ENCODE measurements around the gene ZNRD2. TPM values are rescaled to one million over a fixed set of nuclear protein-coding genes. Genes with fewer than 3 reads are reported as not detected.
A peak's percentile ranks its signal among the peaks of the same experiment; 100 is the strongest.

The ZNRD2 gene
- total RNA-seq, 2 donors from 2014 or later = 39.2 to 66.9 TPM

GRCh38 chr11:65589444-65590239 lies 19.4 kb downstream of the ZNRD2 start:
- no peak overlapping the region for H3K27ac ChIP-seq
- H3K9me3 ChIP-seq = no peaks in the 10 kb centered on the region
- peaks cover 17% of the 10 kb centered on the region for H3K4me1 ChIP-seq
- H3K27me3 ChIP-seq = no peaks in the 10 kb centered on the region
- H3K4me3 ChIP-seq = no peak overlapping the region
- no peak for TF ChIP-seq CTCF (IDR thresholded peaks at IDR 0.05)
- TF ChIP-seq POLR2A (IDR thresholded peaks at IDR 0.05) = no peak
- intact Hi-C loops (cut with DNase I) = no loop called here
- 75 to 78% methylated on average over 8 to 9 of the region's 9 CpGs for WGBS, 2 donors
- no peaks in the 10 kb centered on the region for H3K36me3 ChIP-seq (replicated peaks in 1 of 2; ENCODE audit: insufficient read depth in 1 of 2, low read depth in 2 of 2)
- ATAC-seq (no peak), DNase-seq (peak in 1 of 4 donors; percentile 9)

- Histone ChIP-seq H3K36me3 (replicated peaks in 1 of 2; ENCODE audit: insufficient read depth in 1 of 2, low read depth in 2 of 2) (no peaks in the 10 kb centered on the region), H3K27ac (no peak overlapping the region), H3K4me1 (peaks cover 17% of the 10 kb centered on the region), H3K9me3 (no peaks in the 10 kb centered on the region), H3K27me3 (no peaks in the 10 kb centered on the region), H3K4me3 (no peak overlapping the region)
- ATAC-seq = no peak
- WGBS, 2 donors = 53% methylated on average over 6 to 8 of the region's 8 CpGs
- peak in 2 of 4 donors; percentile 40 to 49 for DNase-seq
- intact Hi-C loops (cut with DNase I) = no loop called here
- TF ChIP-seq CTCF (IDR thresholded peaks at IDR 0.05) = no peak
- TF ChIP-seq POLR2A (IDR thresholded peaks at IDR 0.05) = no peak
Observed at GRCh38 chr11:65590240-65590738, 20.0 kb downstream of the ZNRD2 start.

- H3K9me3 ChIP-seq = no peaks in the 10 kb centered on the region
Observed at GRCh38 chr11:65591939-65592857, 21.9 kb downstream of the ZNRD2 start.

More at GRCh38 chr11:65591939-65592857, 21.9 kb downstream of the ZNRD2 start:
- DNase-seq (peak; percentile 41 to 71 (median 48)), ATAC-seq (peak; percentile 71)
- WGBS, 2 donors = 27 to 40% methylated on average over 22 to 102 of the region's 106 CpGs
- Histone ChIP-seq H3K4me3 (no peak overlapping the region), H3K36me3 (replicated peaks in 1 of 2; ENCODE audit: insufficient read depth in 1 of 2, low read depth in 2 of 2) (no peaks in the 10 kb centered on the region), H3K4me1 (peaks cover 17% of the 10 kb centered on the region), H3K27me3 (no peaks in the 10 kb centered on the region), H3K27ac (peak overlapping the region in 3 of 4 donors; percentile 20 to 62 (median 58))
- peak in 3 of 7 experiments; percentile 28 to 70 (median 47) for TF ChIP-seq CTCF (IDR thresholded peaks at IDR 0.05)
- peak; percentile 12 to 34 (median 18) for TF ChIP-seq POLR2A (IDR thresholded peaks at IDR 0.05)
- intact Hi-C loops (cut with DNase I) = no loop called here
